AG09319 (cell line): ENCODE results near the gene KIF26A.

Source experiments
- DNase-seq: peaks from one replicate; pipeline ENCODE4 v3.0.0-alpha.2; 2010; ENCODE audit warnings: low read depth; ENCODE audit errors: extremely low read depth
- TF ChIP-seq, protein P1 (sequence below): IDR thresholded peaks from 2 replicates; pipeline ENCODE4 v1.5.1; 2011; ENCODE audit warnings: low read depth, mild to moderate bottlenecking, inconsistent platforms, low read length, moderate library complexity

Gene KIF26A

DNA sequence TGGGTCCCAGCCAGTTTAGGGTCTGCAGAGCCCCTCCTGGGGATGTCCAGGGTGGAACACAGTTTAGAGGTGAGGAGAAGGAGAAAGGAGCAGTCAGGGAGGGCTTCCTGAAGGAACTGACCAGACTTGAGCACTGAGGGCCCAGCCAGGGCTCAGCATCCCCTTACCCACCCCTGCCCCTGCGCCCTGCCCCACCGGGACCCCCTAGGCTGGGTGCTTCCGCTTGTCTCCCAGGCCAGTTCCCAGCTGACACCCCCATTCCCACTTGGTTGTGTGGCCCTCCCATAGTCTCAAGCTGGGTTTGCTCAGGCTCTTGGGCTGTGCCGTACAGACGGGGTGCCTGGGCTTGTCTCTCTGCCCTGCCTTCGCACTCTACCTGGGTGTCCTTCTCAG, 26.3 kb upstream of the KIF26A start:
- DNase-seq, result no peak
- TF ChIP-seq, protein P1, sequence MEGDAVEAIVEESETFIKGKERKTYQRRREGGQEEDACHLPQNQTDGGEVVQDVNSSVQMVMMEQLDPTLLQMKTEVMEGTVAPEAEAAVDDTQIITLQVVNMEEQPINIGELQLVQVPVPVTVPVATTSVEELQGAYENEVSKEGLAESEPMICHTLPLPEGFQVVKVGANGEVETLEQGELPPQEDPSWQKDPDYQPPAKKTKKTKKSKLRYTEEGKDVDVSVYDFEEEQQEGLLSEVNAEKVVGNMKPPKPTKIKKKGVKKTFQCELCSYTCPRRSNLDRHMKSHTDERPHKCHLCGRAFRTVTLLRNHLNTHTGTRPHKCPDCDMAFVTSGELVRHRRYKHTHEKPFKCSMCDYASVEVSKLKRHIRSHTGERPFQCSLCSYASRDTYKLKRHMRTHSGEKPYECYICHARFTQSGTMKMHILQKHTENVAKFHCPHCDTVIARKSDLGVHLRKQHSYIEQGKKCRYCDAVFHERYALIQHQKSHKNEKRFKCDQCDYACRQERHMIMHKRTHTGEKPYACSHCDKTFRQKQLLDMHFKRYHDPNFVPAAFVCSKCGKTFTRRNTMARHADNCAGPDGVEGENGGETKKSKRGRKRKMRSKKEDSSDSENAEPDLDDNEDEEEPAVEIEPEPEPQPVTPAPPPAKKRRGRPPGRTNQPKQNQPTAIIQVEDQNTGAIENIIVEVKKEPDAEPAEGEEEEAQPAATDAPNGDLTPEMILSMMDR, result no peak

DNA sequence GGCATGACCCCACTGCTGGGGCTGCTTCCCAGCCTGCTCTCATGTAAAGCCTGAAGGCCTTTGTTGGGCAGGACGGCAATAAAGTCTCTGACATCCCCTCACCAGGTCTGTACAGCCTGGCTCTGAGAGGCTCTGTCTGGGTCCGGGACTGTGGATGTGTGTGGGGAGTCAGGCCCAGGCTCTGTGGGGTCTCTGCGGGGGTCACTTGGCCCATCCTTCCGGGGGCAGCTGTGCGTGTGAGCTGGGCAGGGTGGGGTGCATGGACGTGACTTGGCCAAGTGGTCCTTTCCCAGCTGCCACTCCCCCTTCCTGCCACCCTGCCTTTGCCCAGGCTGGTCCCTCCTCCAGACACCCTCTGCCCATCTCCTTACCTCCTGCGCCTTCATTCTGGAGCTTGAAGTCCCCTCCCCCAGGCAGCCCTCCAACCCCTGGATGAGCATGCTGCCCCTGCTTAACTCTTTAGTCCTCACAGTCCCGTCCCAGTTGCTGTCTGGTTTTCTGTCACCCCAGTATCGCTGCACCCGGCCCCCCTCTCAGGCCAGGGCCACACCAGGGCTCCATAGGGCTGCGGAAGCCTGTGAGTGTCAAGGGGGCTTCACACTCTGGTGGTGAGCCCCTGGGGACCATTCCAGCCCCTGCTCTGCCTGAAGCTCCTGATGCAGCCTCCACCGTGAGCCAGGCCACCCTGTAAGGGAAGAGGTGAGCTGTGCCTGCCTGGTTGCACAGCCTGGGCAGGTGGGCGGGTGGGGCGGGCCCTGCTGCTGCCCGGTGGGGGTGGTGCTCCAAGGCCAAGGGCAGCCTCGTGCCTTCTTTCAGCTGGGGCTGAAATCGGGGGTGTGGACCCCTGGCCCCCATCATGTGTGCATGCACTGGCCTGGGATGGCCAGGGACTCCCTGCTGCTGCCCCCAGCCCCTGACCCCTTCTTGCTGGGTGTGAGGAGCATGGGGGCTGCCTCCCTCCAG, 25.5 kb upstream of the KIF26A start:
- DNase-seq, result no peak
- TF ChIP-seq, protein P1, result no peak

DNA sequence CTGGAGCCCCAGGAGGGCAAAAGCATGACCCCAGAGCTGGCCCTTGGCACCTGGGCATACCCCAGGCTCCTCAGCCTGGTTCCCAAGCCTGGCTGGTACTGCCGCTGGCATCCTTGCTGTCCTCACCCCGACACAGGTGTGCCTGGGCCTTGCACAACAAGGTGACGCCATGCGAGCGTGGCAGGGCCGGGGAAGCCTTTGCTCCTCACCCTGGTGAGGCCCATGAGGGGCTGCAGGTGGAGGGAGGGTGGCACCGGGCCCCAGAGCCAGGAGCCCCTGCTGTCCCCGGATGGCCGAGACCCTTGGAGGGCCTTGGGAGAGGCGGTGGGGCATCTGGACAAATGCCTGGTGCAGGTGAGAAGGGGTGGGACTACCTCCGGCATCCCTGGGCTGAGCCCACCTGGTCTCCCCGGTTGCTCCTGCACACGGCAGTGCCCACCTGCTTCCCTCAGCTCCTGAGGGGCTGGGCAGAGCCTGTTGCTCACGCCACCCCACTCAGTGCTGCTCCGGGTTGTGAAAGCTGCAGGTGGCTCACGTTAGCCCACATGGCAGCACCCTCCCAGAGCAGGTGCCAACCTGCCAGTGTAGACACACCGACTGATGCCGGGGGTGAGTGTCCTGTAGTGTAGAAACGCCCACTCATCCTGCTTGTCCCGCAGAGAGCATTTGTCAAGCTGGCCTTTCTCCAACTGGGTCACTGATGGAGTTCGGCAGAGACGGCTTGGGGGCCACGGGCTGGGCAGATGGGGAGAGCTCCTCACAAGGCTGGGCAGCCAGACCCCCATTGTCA, 24.6 kb upstream of the KIF26A start:
- TF ChIP-seq, protein P1, result no peak
- no peak for DNase-seq

DNA sequence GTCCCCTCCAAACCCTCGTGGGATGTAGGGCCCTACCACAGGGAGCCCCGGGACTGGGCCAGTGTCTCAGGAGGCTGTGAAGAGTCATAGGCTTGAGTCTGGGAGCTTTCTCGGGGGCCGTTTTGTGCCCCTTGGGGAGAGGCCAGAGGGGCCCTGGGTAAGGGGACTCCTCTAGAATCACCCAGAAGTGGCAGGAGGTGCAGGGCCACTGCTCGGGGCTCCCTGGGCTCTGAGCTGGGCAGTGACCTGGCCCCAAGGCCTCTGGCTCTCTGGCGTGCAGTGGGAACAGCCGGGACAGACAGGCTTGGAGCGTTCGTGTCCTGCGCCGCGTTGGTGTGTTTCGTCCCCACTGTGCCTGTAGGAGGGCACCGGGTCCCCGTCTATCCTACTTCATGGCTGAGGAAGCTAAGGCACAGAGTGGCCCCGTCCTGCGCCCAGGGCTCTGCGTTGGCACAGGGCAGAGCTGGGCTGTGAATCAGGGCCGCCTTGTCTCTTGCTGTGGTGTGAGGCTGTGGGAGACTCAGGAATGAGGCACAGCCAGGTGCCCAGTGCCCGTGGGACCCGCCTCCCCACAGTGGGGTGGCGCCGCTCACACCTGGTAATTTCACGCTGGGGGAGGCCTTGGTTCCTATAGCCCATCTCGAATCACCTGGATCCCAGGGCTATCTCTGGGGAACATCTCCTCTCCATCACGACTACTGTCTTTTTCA, 23.8 kb upstream of the KIF26A start:
- no peak for DNase-seq
- TF ChIP-seq, protein P1, result no peak

DNA sequence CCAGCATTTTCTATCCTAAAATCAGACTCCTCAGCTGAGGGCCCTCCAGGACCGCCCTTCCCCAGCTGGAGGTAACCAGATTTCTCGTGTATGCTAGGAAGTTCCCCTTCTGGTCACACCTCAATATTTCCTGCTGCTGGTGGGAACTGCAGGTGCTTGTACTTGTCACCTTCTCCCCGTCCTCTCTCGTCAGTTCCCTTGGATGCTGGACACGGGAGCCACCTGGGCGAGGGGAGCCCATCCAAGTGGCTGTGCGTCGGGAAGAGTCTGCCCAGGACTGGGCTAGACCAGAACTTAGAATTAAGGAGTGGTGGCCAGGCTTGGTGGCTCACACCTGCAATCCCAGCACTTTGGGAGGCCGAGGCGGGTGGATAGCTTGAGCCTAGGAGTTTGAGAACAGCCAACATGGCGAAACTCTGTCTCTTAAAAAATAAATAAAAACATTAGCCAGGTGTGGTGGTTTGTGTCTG, 23.2 kb upstream of the KIF26A start:
- no peak for DNase-seq

DNA sequence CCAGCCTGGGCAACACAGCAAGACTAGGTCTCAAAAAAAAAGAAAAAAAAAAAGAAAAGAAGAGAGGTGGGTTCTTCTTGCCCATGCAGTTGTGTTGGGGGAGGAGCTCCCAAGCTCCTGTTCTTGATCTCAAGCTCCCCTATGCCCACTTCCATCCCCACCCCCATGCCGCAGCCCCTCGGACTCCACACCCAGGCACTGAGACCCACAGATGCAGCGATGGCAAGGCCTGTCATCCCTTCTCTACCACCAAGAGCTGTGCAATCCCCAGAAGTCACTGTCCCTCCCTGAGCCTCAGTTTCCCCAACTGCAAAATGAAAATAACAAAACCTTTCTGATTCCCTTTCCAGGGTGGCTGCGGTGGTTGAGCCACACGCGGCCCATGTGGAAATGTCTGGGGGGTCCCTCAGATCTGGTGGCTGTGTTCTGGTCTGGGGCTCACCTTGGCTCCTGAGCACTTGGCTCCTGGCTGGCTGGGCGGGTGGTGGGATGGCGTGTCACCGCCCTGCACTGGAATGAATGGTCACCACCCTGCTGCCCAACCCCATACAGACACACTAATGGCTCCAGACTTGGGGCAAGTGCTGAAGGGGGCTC, 22.6 kb upstream of the KIF26A start:
- TF ChIP-seq, protein P1, result no peak

More for the DNA sequence above, 23.2 kb upstream of the KIF26A start:
- TF ChIP-seq, protein P1, result no peak

More for the DNA sequence above, 22.6 kb upstream of the KIF26A start:
- no peak for DNase-seq
